ENCODE measurements around the gene ABCC8. TPM values are rescaled to one million over a fixed set of nuclear protein-coding genes. Genes with fewer than 3 reads are reported as not detected.

ABCC8 gene
- total RNA-seq, 1 experiment from 2014 or later, result not detected

GRCh38 chr11:17352950-17353820 lies 123.5 kb downstream of the ABCC8 start:
- peak; percentile 73 for DNase-seq (ENCODE audit: low read depth)

- DNase-seq (ENCODE audit: low read depth), result peak; percentile 37
Observed at GRCh38 chr11:17351510-17352176, 125.0 kb downstream of the ABCC8 start, which contains the start of gene NCR3LG1. Gene NCR3LG1 (plus strand): TSS chr11:17351800. CDS start chr11:17351970, 170 bp downstream.

GRCh38 chr11:17351172-17351509 lies 125.5 kb downstream of the ABCC8 start:
- no peak for DNase-seq (ENCODE audit: low read depth)

- DNase-seq (ENCODE audit: low read depth), result no peak
Observed at GRCh38 chr11:17350455-17351171, 126.0 kb downstream of the ABCC8 start.

- no peak for DNase-seq (ENCODE audit: low read depth)
Observed at GRCh38 chr11:17347676-17348075, 129.0 kb downstream of the ABCC8 start.

GRCh38 chr11:17343907-17344306 lies 132.7 kb downstream of the ABCC8 start:
- peak; percentile 65 for DNase-seq (ENCODE audit: low read depth)

DNA sequence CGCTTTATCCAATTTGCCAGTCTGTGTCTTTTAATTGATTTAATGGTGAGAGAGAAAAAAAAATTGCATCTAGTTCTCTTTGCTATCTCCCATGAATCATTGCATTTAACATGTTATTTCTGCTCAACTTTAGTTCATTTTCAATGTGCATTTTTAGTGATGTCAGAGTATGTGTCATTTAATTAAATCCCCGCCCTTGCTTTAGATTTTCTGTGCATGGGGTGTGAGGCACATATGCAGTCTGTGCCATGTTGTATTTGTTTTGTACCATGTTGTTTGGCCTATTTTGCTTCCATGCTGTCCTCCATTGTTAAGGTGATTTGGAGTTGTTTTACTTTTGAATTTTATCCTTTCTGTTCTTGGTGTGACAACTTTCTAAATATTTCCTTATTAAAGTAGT lies 133.4 kb downstream of the ABCC8 start:
- no peak for DNase-seq (ENCODE audit: low read depth)

Other genes with a start within 250 kb of the ABCC8 start
- gene NUCB2, start 200.1 kb downstream of the ABCC8 start, total RNA-seq (2014; rRNA removed; shearing (Covaris generic)), result 64.3 and 84.9 TPM in 2 replicates
- gene NCR3LG1, start 125.0 kb downstream of the ABCC8 start, total RNA-seq (2014; rRNA removed; shearing (Covaris generic)), result 1.1 TPM in 2 replicates
- not detected in 2 replicates for gene KCNJ11, start 88.2 kb downstream of the ABCC8 start, total RNA-seq (2014; rRNA removed; shearing (Covaris generic))
- not detected in 2 replicates for gene USH1C, start 67.6 kb upstream of the ABCC8 start, total RNA-seq (2014; rRNA removed; shearing (Covaris generic))
- gene OTOG, start 70.4 kb upstream of the ABCC8 start, total RNA-seq (2014; rRNA removed; shearing (Covaris generic)), result not detected in 2 replicates
- gene MYOD1, start 242.7 kb upstream of the ABCC8 start, total RNA-seq (2014; rRNA removed; shearing (Covaris generic)), result 0.72 TPM in 1 of 2 replicates, not detected in the other